ENCODE measurements around the gene ZNF35.
"Not testable (repeated sequence)": the region's sequence is repeated elsewhere in the genome, so short reads cannot be mapped to it uniquely, and the experiment has no call there.

The ZNF35 gene

DNA sequence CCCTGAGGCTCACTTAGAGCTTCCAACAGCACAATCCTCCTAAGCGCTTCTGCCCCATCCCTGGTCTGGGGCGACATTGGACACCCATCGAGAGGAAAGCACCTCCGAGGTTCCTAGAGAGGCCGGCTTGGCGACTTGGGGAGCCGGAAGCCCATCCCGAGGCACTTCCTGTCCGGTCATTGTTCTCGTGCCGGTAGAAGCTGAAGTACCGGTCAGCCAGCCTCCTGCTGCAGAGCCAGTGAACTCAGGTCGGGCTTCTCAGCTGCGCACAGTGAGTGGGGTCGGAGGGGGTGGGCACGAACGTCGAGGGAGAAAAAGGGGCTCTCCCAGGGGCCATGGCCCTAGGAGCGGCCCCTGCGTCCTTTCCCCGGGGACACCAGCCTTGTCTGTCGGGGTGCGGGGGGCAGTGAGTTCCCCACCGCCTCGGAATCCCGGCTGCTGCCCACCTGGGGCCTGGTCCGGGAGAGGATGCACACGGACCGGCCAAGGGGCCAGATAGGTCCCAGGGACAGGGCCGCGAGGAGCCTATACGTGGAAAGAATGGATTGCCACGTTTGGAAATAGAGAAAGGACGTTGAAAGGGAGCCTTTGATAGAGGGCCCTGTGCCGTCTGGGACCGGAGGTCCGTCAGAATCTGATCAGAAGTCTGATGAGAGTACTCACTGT lies at the start of gene ZNF35:
Gene ZNF35, plus strand, starts transcription at position 169 of the 666 bp plus-strand sequence. CDS start 2,336 bp downstream, outside the sequence.
- no peak for DNase-seq

DNA sequence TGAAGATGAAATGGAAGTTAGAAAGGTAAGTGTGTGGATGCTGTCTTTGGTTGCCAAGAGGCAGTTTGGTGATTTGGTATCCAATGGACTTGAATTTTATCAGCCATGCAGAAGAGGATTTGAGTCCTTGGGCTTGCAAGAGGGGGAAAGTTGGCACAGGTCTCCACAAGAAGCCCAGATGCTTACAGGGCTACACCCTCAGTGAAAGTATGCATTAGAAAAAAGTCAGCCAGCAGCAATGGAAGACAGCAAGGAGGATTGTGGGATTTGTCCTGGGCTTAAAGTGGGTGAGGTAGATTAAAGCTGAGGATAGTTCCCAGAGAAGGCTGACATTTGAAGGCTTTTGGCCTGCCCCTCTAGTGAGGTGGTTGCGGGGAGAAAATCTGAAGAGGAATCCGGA lies 46.8 kb upstream of the ZNF35 start:
- no peak for DNase-seq

DNA sequence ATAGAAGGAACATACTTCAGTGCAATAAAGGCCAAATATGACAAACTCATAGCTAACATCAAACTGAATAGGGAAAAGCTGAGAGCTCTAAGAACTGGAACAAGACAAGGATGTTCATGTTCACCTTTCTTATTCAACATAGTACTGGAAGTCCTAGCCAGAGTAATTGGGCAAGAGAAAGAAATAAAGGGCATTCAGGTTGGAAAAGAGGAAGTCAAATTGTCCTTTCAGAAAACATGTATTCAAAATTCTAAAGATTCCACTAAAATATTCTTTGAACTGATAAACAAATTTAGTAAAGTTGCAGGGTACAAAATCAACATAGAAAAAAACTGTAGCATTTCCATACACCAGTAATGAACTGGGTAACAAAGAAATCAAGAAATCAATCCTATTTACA lies 35.9 kb upstream of the ZNF35 start:
- no peak for DNase-seq

DNA sequence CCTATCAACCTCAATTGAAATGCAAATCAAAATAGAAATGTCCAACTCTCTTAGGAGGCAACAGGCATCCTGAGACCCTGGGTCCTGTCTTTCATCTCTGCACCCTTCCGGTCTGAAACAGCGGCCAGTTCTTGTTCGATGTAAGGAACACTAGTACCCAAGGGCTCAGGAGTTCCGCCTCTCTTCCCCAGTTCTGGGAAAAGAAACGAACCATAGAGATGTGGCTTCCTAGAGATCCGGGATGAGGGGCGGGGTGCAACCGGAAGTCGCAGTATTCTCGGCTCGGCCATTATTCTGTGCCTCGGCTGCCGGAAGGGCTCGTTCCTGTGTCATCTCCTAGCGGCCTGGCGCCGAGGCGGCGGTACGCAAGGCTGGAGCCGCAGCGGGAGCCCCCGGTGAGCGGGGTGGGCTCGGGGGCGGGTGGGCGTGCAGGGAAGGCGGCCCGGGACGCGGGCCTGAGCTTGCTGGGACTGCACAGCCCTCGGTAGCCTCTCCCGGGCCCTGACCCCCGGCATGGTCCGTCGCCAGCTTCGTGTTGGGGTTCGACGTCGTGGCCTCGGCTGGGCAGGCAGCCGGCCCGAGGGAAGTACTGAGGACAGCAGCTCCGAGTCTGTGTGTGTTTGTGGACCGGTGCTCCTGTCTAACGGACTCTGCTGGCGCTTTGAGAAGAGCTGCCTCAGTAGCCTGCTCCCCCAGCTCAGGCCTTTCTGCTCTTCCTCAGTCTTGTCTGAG lies 23.6 kb upstream of the ZNF35 start, which contains the start of gene ZNF197:
Gene ZNF197, plus strand, starts transcription at position 288 of the 732 bp plus-strand sequence. CDS start 4,119 bp downstream, outside the sequence.
- peak; percentile 22 to 27 for DNase-seq

DNA sequence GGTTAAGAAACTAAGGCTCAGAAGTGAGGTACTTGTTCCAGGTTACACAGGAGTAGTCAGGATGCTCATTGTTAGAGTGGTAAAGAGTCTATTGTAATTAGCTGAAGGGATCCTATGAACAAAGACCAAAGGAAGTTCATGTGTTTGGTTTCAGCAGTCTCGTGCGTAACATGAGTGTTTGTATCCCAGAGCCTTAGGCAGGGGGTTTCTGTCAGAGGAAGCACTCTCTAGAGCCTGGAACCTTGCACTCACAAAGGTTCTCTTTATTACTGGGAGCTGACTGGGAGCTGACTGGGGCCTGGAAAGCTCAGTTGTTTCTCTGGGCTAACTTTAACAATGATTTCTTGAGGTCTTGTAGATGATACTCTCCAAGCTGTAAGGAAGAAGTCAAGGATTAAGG lies 19.8 kb upstream of the ZNF35 start:
- no peak for DNase-seq

DNA sequence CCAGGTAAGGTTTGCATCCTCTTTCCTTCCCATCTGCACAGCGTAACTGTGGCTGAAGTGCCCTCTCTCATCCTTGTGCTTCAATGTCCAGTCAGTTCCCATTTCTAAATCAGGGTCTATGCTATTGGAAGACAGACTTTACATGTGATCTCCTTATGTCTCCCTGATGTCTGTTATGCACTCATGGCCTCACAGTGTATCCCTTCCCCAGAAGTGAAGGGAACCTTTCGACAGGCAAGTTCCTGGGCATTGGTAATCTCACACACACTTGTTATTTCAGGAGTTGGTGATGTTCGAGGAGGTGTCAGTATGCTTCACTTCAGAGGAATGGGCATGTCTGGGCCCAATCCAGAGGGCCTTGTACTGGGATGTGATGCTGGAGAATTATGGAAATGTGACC lies 16.3 kb upstream of the ZNF35 start:
- DNase-seq, result no peak

DNA sequence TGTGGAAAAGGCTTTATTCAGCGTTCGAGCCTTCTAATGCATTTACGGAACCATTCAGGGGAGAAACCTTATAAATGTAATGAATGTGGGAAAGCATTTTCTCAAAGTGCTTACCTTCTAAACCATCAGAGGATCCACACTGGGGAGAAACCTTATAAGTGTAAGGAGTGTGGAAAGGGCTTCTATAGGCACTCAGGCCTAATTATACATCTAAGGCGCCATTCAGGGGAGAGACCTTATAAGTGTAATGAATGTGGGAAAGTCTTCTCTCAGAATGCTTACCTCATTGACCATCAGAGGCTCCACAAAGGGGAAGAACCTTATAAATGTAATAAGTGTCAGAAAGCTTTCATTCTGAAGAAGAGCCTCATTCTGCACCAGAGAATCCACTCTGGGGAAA lies 6.2 kb upstream of the ZNF35 start:
- DNase-seq, result no peak

DNA sequence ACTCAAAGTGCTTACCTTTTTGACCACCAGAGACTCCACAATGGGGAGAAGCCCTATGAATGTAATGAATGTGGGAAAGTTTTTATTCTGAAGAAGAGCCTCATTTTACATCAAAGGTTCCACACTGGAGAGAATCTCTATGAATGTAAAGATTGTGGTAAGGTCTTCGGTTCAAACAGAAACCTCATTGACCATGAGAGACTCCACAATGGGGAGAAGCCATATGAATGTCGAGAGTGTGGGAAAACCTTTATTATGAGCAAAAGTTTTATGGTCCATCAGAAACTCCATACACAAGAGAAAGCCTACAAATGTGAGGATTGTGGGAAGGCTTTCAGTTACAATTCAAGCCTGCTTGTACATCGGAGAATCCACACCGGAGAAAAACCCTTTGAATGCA lies 5.5 kb upstream of the ZNF35 start:
- DNase-seq, result no peak

DNA sequence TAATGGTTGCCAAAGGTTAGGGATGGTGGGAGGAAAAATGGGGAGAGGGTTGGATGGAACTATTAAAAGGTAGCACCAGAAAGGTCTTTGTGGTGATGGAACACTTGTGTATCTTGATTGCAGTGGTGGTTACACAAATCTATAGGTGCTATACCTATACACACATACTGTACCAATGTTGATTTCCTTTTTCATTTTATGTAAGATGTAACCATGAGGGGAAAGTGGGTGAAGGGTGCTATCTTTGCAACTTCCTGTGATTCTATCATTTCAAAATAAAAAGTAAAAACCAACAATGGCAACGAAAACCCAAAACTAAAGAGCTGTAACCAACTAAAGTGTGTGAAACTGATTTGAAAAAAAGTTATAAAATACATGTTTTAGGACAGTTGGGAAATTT lies 761 bp upstream of the ZNF35 start:
- no peak for DNase-seq

DNA sequence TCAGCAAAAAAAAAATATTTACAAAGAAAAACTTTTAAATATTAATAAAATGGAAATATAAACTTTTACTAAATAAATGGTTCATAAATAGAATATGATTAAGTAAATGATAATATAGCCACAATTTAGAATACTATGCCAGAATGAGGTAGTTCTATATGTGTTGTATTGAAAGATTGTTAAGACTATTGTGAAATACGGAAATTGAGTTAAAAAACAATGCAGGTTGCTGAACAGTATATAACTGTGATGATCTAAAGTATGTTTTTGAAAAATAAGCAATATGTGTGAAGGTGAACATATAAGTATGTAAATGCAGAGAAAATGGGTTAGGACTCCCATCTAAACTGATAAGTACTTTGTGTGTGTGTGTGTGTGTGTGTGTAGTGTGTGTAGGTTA lies 1.2 kb downstream of the ZNF35 start:
- no peak for DNase-seq

DNA sequence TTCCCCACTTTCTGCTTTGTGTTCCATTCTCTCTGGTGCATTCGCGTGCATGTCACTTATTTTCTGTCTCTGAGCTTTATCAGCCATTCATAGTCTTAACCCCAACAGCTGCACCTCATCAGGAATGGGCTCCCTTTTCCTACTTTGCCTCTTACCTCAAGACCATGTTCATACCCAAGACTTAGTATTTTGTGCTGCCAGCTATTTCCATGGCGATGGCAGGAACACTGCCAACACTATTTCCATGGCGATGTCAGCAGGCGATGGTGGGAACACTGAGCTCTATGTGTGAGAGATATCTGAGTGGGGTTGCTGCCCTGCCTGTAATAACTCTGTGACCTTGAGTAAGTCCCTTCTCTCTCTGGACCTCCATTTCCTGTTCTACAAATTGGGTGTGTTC lies 5.5 kb downstream of the ZNF35 start:
- no peak for DNase-seq

DNA sequence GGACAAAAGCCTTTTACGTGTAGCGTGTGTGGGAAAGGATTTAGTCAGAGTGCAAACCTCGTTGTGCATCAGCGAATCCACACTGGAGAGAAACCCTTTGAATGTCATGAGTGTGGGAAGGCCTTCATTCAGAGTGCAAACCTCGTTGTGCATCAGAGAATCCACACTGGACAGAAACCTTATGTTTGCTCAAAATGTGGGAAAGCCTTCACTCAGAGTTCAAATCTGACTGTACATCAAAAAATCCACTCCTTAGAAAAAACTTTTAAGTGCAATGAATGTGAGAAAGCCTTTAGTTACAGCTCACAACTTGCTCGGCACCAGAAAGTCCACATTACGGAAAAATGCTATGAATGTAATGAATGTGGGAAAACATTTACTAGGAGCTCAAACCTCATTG lies 10.5 kb downstream of the ZNF35 start:
- DNase-seq, result no peak

DNA sequence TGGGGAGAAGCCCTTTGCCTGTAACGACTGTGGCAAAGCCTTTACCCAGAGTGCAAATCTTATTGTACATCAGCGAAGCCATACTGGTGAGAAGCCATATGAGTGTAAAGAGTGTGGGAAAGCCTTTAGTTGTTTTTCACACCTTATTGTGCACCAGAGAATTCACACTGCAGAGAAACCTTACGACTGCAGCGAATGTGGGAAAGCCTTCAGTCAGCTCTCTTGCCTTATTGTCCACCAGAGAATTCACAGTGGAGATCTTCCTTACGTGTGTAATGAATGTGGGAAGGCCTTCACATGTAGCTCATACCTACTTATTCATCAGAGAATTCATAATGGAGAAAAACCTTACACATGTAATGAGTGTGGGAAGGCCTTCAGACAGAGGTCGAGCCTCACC lies 10.9 kb downstream of the ZNF35 start:
- DNase-seq, result no peak

DNA sequence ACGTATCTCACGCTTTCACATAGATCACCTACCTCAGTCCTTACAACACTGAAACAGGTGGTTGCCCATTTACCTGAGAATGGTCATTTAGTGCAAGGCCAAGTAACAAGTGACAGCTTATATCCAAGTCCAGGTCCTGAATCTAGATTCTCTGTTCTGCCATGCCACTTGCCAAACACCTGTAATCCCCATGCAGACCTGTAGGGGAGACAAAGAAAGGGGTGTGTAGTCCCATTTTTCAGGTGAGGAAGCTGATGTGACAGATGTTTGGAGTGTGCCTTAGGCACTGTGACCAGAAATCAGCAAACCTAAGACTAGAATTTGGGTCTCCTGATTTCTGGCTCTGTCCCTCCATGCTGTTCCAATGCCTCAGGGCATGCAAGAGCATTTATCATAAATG lies 12.7 kb downstream of the ZNF35 start:
- DNase-seq, result no peak

DNA sequence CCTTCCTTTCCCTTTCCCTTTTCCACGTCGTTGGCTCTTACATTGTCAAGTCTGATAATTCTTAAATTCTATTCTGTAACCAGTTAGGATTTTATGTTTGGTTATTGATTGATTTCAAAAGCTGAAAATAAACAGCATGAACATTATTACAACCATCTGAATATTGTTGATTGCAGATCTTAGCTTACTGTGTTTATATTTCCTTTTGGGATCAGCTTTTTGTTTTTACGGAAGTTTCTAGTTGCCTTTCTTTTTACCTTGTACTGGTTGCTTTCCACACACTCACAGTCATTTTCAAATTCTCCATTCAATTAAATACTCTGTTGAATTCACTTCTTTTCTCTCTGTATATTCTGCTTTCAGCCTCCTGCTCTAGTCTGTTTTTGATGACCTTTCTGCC lies 16.6 kb downstream of the ZNF35 start:
- DNase-seq, result no peak

DNA sequence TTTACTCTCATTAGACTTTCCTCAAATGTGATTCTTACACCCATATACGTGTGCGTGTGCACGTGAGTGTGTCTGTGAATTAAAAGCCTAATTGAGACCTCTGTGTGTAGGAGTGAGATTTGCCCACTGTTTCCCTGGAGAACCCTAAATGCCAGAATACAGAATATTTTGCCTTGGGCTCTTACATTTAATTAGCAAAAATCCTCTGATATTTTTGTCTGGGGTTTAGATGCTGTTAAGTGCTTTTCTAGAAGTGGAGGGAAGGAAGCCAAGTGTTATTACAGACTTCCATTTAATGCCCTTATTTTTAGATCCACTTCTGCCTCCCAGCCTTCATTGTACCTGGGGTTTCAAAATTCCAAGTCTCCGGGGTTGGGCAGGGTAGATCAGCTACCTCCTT lies 17.8 kb downstream of the ZNF35 start:
- DNase-seq, result no peak

DNA sequence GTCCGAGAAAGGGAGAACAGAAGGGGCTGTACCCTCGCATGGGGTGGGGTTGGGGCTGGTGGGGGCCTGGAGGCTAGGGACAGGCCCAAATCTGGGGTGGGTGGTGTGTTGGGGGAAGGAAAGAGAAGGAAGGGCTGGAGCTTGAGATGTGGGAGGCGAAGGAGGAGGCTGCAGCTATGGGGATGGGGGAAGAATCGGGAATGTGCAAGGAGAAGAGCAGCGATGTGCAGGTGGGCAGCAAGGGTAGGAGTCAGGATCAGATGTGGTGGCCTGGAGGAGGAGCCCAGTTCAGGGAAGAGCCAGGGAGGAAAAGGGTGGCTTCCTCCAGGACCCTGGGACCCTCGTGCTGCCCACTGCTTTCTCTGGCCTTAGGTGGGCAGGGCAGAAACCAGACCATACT lies 21.2 kb downstream of the ZNF35 start:
- DNase-seq, result no peak

DNA sequence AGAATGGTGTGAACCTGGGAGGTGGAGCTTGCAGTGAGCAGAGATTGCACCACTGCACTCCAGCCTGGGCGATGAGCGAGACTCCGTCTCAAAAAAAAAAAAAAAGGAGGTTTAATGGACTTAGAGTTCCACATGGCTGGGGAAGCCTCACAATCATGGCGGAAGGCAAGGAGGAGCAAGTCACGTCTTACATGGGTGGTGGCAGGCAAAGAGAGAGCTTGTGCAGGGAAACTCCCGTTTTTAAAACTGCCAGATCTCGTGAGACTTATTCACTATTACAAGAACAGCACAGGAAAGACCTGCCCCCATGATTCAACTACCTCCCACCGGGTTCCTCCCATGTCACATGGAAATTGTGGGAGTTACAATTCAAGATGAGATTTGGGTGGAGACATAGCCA lies 24.9 kb downstream of the ZNF35 start:
- not testable (repeated sequence) for DNase-seq

DNA sequence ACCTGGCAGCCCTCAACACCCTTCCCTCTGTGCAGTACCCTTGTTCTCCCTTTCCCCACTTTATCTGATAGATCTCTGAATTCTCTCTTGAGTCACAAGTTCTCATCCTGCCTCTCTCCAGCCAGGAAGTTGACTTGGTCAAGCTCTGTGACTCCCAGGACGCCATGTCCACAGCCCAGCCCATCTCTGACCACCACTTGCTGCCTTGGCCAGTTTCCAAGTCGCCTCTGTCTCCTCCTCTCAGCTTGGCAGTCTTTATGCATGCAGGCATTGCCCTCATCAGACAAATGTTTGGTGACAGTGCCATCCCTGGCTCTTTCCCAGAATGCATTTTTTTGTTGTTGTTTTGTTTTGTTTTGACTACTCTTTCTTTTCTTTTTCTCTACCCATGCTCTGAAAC lies 25.7 kb downstream of the ZNF35 start:
- no peak for DNase-seq

DNA sequence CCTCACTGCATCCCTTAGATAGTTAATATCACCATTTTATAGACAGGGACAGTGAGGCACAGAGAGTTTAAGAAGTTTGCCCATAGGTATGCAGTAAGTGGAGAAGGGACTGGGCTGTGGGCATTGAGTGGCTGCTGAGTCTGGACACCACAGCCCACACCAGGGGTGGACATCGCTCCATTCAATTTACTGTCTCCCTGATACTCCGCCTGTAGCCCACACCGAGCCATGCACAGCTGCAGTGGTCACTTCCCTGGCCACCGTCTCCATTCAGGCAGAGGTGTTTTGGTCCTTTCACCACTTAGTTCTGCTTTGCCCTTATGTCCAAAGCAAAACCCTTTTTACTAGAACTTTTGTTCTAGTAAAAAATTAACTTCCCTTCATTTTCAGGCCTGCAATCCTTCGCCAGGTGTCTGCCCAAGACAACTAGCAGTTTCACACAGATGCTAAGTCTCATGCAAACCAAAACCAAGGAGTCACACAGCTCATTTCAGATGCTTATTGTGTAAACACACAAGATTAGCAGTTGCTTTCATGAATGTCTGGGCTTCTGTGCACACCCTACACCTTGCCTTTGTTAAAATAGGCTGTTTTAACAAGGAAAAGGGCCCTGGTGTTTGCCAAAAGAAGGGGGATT lies 30.1 kb downstream of the ZNF35 start:
- no peak for DNase-seq

DNA sequence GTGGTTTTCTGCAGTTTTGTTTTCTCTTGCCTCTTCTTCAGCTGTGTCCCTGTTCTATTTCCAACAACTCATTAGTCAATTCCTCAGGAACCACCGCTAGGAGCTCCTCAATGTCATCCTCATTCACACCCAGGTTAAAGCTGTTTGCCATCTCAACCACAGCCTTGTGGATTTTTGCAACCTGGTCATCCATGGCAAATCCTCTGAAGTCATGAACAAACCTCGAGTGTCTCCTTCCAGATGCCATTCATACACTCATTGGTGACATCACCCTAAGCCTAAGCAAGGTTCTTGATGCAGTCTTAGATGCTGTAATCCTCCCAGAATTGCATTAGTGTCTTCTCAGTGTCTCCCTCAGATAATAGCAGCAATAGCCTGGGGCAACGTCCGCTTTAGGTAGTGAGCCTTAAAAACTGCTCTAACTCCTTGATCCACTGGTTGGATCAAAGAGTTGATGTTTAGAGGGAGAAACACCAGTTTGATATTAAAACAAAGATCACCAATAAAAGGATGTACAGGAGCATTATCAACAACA lies 32.5 kb downstream of the ZNF35 start:
- no peak for DNase-seq

DNA sequence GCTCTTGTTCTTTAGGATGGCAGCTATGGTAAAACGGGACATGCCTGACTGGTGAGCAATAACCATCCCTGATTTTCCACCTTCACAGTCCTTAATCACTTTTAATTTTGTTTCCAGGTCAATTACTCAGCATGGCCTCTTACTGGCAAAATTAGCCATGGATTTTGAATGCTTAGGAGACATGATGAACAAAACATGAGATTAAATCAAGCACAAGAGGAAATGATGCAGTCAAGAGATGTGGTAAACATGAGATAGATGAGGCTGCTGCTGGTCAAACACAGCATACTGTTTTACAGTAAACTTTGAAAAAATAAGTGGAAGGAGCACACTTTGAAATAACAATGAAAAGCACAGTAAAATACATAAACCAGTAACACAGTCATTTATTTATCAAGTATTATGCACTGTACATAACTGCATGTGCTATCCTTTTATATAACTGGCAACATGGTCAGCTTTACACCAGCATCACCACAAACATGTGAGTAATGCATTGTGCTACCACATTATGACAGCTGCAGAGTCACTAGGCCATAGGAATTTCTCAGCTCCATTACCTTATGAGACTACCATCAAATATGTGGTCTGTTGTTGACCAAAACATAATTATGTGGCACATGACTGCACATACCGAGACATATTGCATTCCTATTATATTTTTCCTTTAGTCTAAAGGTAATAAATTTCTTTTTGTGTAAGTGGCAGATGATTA lies 33.8 kb downstream of the ZNF35 start:
- no peak for DNase-seq

DNA sequence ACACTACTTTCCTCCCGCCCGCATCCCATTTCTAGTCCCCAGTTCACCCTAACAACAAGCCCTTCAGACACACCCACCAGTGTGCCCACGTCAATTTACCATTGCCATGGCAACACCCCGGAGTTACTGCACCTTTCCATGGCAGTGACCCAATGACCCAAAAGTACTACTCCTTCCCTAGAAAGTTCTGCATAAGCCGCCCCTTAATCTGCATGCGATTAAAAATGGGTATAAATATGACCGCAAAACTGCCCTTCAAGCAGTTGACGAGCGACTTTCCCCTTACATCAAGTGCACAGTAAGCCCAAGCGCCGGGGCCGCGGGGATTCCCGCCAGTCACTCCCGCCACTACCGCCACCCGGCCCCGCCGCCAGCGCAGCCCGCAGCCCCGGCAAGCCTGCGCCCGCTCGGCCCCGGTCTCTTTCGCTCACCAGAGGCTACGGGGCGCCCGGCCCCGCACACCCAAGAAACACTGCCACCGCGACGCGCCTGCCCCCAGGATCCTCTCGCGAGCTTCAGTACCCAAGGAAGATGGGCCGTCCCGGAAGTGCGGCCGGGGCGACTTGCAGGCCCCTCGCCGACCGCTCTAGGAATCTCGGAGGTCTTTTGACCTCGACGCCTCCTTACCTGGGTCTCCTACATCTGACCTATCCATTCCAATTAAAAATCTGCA lies 36.7 kb downstream of the ZNF35 start:
- peak in 1 of 2 experiments; percentile 2 for DNase-seq

Measured in activated CD4-positive, alpha-beta T cell treated with anti-CD3 and anti-CD28 coated beads, Interleukin-2, amount 50 U/mL, for 4 hours (primary cell).